HPDE6-E6E7 (cell line): Measurements from ENCODE around the gene MRGPRG.

ENCODE experiments used
- DNase-seq: peaks from one replicate; pipeline ENCODE4 v3.0.0; 2011; ENCODE audit warnings: missing footprints; ENCODE audit errors: extremely low spot score

MRGPRG gene

DNA sequence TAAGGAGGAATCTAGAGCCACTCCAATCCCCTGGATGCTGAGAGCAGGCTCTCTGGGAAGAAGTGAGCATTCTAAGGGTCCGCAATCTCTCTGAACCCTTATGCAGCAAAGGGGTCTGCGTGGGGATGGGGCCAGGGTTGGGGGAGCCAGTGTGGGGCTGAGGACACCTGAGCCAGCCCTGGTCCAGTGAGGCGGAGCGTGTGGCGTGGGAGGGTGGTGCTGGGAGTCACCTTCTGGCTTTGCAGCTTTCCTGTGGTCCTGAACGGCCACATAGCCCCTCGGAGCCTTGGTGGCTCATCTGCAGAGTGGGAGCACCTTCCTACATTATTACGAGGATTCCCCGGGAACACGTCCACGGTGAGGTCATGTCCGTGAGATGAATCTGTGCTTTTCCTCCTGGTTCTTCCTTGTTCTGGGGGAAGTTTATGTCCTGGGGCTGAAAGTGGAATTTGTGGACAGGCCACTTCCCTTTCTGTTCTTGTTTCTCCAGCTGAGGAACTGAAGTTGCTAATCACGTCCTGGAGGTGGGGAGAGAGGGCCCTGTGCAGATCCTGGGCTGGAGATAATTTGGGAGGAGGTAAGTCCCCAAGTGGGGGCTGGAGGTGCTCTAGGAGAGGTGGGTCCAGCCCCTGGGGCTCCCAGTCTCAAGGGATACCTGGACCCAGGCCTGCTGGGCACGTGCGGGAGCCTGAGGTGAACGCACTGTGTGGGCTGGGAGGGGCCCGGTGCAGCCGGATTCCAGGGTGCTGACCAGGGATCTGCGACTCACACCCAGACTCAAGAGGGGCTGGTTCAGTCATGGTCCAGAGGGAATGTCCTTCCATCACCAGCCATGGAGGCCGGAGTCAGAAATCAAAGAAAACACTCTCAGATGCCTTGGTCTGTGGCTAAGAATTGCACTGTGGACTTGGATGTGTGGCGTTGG is 7.5 kb upstream of the MRGPRG start:
- DNase-seq, result no peak

DNA sequence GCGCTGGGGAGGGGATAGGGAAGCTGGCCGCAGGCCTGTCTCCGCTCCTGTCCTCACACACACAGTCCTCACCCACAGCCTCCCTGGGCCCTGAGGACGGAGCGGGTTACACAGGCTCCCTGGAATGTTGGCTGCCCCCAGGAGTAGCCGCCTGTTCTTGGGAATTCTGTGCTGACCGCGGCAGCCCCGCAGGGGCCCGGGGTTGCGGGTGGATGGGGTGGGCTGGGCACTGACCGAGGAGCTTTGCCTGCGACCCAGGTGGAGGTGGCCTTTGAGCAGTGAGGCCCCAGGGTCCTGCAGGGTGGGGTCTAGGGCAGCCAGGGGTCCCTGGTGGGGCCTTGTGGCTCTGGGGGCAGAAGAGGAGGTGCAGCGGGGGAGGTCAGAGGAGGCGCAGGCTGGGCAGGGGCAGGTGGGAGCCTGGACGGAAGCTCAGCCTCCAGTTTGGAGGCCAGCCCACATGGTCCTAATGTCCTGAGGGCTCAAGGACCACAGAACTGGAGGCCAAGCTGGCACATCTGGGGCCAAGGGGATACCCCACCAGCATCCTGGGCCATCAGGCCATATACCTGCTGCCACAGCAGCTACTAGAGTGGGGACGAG is 6.6 kb upstream of the MRGPRG start:
- DNase-seq, result no peak

DNA sequence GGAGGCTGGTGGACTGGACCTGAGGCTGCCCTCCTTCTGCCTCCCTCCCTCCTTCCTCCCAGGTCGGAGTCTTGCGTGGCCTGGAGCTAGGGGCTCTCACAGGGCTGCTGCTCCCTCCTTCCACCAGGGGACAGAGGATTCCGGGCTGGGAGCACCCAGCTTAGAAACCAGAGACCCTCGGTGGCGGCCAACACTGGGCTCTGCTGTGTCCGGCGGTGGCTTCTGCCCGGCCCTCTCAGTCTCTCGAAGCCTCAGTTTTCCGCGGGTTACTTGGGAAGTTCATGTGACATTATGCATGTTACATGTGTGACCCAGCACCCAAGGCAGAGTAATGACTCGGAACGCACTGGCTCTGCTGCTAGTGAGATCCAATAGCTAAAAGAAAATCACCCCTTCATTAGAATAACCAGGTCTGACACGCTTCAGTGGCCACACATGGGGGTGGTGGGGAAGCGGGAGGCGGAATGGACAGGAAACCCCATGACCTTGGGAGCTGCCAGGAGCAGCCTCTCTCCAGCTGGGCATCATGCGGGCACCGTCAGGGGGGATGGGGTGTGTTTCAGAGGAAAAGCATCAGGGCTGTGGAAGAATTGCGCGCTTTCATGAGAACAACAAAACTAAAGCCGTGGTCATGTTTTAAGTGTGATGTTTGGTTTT is 5.9 kb upstream of the MRGPRG start:
- no peak for DNase-seq

DNA sequence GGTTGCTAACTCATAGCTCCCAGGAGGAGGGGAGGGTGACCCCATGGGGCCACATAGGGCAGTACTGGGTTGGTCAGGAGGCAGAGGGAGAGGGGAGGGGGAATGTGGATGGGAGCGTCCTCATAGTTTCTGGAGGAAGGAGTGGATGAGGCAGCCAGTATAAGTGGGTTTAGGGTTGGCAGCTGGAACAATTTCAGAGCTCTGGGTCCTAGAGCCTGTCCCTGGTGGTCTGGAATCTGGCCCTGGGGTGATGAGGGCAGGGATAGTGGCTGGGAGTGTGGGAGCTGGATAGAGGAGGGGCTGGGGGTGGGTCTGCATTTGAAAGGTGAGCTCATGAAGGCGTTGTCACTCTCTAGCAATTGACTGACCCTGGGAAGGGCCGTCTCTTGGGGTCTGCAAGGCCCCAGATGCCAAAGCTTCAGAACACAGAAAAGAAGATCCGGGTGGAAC is 5.3 kb upstream of the MRGPRG start:
- DNase-seq, result no peak

DNA sequence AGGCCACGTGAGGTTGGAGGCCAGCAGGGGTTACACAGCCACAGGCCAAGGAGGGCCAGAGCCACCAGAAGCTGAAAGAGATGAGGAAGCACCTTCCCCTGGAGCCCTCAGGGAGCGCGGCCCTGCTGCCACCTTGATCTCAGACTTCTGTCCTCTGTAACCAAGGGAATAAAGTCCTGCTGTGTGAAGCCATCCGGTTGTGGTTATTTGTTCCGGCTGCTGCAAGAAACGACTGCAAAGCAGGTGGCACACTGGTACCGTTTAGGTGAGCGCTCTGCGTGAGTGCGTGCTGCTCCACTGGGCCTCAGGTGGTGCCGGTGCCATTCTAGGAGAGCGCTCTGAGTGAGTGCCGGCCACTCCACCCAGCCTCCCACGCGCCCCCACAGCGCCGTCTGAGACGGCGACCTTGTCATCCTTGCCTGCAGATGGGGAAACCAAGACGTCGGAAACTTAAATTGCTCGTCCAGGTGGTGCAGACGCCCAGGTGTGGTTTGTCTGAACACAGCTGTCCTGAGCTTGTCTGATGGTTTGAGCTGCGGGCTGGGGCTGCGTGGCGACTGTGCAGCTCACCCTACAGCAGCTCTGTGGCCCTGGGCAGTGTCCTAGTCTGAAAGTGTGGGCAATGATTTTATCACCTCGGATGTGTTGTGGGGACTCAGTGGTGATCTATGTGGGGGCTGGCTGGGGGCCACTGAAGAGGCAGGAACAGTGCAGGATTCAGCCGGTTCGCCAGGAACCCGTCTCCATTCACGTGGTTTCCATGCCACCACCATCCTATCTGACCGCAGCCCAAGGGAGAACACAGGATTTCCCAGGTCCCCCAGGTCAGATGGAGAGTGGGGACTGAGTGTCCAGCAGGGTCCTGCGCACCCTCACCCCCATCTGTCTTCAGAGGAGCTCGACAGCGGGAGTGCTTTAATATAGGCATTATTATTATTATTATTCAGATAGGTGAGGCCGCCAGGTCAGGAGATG is 4.6 kb upstream of the MRGPRG start:
- no peak for DNase-seq

DNA sequence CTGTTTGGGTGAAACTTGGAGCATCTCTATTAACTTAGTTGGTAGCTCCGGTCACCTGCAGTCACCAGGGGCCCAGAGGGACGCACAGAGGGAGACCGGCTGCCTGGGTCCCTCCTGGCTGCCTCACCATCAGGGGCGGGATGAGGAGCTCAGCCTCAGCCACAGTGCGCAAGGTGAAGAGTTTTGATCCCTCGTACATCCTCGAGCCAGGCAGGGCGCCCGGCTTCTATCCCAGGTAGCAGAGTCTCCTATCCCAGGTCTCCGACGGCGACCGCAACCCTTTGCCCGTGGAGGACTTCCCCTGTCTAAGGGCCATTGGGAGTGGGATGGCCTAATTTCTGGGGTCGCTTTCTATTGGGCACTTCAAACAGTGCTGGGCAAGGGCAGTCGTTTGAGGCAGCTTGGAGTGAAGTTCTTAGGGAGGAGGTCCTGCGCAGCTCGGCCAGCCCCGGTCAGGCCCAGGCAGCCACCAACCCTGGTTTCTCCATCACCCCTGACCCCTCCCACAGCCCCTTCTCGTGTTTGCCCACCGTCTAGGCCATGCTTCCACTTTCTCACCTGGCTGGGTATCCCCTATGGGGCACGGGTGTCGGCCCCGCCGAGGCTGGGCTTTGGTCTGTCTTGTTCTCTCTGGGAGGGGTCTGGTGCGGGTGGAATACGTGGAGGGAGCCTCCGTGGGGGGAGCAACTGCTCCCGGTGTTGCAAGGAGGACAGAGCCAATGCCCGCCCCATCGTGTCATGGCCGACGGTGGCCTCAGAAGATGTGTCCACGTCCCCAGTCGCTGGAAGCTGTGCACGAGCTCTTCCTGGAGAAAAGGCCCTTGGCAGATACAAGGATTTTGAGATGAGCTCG is 3.6 kb upstream of the MRGPRG start:
- no peak for DNase-seq

DNA sequence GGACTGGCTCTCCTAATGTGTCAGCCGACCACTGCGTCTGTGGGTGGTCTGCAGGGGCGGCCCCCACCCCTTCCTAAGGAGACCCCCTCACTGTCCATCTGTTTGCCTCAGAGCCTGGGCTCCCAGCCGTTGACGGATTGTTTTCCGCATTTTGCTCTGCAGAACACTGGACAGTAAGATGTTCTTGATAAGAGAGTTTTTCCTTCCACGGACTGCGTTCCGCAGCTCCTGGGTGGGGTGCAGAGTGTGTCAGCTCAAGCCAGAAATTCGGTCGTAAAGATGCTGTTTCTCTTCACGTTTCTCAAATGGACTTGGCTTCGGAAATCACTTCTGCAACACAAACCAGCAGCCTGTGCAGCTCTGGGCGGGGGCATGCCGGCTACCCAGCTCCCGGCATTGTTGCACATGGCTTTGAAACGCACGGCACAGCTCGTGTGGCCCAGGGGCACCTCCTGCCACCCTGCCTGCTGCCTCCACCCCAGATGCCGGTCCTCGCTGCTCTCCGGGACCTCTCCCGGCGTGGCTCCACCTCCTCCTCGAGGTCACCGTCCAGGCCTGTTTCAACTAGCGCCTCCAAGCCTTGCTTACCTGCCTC is 2.9 kb upstream of the MRGPRG start:
- DNase-seq, result no peak

DNA sequence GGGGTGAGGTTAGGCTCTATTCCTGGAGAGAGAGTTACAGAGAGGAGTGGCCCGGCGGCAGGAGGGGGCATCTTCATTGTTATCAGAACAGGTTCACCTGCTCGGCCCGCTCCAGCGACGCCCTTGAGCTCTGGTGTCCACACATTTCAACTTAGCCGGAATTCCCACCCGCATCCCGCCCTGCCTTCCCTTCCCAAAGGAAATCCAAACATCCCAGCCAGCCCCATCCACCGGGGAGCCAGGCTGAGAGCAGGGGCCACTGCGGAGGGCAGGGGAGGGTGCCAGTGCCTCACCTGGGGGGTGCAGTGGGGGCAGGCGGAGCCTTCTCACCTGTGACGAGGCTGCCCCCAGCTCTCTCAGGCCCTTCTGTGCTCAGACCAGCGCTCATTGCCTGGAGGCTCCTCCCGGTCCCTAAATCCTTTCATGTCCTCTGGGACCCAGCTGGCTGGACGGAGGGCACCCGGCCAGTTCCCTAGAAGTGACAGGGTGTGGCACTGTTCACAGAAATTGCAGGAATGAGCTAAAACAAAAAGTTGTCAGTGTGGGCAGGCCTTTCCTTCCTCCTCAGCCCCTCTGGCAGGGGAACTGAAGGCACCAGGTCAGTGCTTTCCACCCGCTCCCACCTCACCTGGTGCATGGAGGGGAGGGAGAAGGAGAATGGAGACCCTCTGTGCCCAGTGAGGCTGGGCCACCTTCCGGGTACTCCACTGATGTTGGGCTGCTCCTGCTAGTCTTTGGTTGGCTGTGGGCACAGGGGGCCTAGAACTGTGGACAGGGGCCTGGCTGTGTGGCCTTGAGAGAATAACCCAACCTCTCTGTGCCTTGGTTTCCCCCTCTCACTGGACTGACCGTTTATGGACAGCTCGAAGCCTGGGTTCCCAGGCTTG is 2.2 kb upstream of the MRGPRG start:
- no peak for DNase-seq

DNA sequence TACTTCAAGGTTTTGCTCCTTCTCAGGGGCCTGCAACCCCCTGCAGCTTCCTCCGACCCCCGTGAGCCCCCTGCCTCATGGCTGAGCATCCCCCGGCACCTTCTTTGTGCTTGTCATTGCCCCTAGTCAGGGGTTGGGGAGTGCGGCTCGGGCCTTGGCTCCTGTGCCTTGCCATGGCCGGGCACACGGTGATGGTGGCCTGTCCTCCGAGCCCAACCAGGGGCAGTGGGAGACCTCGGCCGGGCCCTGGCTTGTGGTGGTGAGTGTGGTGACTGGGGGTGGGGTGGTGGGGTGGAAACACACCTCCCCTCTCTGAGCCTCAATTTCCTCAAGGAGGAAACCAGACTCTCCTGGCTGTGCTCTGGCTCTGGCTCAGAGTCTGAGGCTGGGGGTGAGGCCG is 1.5 kb upstream of the MRGPRG start:
- no peak for DNase-seq

DNA sequence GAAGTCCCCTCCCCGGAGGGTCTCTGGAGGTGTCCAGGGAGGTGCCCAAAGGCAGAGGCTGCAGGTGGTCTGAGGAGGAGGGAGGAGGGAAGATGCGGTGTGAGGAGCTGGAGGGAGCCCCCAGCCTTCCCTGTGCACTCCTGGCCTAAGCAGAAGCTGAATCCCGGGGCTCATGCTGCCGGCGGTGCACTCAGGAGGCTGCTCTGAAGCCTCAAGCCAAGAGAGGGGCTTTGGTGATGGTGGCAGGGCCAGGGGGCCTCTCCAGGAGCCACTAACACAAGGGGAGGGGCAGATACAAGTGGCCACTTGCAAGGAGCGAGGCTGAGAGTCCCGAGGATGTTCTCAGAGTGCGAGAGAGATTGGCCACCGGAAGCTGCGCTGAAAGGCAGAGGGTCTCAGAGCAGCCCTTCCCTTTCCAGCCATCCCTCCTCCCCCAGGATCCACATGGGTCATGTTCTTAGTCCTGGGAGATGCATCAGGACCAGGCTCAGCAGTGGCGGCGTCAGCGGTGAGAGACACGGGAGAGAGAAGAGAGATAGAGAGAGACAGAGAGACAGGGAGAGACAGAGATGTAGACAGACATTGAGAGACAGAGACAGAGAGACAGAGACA is 774 bp upstream of the MRGPRG start:
- no peak for DNase-seq

DNA sequence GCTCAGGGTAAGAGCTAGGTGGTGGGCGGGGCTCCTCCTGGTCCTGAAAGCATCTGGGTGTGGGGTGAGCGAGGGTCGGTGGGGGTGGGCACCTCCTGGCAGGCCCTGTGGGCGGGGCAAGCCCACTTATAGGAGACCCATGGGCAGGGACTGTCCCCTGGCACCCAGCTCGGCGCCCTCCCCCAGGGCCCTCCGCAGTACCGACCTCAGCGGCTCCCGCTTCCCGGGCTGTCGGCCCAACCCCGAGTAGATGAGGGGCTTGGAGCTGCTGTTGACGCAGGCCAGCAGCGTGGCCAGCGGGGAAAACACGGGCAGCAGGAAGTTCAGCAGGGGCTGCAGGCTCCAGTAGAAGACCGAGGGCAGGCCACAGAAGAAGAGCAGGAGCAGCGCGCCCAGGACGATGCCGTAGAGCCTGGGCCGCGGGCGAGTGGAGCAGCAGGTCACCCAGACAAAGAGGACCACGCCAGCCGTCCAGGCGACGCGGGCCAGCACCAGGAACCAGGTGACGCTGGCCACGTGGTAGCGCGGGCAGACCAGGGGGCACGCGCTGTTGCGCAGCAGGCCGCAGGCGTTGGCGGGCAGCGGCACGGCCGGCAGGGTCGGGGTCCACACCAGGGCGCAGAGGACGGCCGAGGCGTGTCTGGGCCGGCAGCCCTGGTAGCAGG is 663 bp downstream of the MRGPRG start:
- no peak for DNase-seq

DNA sequence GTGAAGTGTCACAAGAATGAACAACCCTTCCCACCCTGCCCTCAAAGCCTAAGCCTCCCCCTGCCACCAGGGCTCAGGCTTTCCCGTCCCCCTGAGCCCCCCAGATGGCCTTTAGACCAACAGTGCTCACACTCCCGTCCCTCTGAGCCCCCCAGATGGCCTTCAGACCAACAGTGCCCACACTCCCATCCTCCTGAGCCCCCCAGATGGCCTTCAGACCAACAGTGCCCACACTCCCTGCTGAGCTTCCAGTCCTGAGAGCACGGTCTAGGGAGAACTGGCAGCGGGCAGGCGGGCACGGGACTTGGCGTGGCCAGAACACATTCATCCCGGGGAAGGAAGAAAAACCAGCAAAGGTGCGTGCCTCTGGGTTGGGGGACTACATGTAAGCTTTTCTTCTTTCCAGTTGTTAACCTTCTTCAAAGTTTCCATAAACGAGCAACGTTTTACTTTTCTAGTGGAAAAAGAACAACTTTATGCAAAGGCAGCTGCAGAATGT is 2.5 kb downstream of the MRGPRG start:
- DNase-seq, result no peak

DNA sequence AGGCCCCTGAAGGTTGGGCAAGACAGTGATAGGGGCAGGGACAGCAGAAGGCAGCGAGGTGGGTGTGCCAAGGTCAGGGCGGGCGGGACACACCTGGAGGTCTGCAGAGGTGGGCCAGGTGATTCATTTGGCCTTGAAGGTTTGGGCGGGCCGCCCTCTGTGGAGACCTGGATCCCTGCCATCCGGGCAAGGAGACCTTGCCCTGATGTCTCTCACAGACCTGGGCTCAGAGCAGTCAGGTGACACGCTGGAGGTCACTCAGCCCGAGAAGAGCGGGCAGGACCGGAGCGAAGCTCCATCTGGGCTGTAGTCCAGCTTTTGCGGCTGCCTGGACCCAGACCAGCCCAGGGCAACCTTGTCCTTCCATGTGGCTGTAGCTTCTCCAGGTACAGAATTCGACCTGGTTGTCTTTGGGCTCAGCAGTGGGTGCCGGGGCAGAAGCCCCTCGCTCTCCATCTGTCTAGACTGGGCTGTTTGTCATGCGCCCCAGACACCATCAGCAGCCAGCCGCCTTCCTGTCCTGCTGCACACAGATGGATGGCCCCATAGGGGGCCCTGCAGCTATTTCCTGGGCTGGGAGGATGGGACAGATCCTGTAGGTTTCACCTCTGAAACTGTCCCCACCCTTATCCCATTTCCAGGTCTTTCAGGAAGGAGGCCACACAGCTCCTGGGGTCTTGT is 3.1 kb downstream of the MRGPRG start:
- DNase-seq, result no peak

DNA sequence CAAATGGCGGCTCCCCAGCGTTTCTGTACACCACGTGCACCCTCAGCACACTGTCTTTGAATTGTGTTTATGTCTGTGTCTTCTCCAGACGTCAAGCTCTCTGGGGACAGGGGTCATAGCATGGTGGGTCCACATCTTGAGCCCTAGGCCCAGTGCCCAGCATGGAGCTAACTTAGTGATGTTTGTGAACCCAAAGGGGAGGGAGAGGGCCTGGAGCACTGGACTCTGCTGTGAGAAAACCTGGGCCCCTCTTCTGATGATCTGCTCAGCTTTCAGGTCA is 4.3 kb downstream of the MRGPRG start:
- DNase-seq, result no peak

DNA sequence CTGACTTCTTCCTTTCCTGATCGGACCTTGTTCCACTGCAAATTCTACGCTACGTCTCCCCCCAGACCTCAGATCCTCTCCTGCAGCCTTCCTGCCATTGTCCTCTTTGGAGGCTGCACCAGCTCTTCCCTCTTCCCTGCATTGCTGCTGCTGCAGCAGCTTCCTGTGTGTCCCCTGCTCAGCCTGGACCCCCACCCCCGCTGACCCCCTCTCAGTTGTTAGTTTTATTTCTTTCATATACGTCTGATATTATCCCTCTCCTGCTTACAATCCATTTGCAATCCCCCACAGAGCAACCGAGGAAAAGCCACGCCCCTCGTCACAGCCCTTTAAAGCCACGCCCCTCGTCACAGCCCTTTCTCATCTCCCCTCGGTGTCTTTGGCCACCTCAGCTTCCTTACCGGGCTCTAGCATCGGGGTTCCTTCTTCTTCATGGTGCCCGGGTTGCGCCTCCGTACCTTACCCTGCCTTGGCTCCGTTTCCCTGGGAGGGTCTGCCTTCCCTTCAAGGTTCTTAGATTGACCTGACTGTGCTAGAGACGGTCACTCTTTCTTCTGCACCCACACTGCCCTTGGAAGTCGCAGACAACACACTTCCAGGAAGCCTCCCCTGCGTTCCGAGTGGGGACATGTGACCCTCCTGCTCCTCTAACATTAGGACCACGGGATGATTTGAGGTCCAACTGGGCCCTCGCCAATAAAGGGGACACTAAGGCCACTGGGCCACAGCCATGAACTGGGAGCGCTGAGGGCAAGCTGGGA is 4.8 kb downstream of the MRGPRG start:
- DNase-seq, result no peak

DNA sequence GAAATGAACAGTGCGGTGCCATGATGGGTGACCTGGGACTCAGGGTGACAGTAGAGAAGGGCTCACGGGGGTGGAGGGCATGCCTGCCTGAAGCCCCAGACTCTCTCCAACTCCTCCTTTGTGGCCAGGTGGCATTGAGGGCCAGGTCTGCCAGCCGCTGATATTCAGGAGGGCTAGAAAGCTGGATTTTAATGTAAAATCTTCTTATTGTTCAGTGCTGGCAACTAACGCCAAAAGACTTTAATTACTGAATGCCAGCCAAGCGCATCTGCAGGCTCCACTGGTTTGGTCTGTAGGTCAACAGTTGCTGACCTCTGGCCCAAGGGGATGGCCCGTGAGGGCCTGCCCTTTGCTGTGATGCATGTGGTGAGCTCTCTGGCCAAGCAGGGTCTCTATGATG is 10.3 kb downstream of the MRGPRG start:
- no peak for DNase-seq
